ENCODE data around the gene CHST2. TPM values are rescaled to one million over a fixed set of nuclear protein-coding genes. Genes with fewer than 3 reads are reported as not detected.

Gene CHST2
- total RNA-seq, 1 donor from 2014 or later = 16.6 TPM

DNA sequence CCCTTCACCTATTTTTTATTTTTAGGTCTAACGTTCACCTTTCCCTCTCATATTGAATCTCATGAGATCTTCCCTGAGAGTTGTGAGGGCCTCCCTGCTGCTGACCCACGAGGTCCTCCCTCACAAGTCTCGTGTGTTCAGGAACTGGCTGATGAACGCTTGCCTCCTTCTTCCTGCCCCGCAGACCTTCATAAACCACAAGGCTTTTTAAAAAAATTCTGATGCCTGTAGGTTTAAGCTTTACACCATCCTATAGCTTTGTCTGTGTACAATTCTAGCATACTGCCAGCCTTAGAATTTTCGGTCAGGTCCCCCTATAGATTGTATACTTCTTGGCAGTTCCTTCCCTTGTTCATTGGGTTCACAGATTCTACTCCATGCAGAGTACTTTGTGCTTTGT is 50.5 kb downstream of the CHST2 start:
- Histone ChIP-seq H3K27ac (no peak overlapping the region), H3K36me3 (no peaks in the 10 kb centered on the region), H3K4me1 (no peaks in the 10 kb centered on the region), H3K27me3 (no peaks in the 10 kb centered on the region), H3K9me3 (no peaks in the 10 kb centered on the region), H3K4me3 (no peak overlapping the region)
- intact Hi-C loops (cut with DNase I) = no loop called here
- DNase-seq (ENCODE audit: low spot score in 2 of 2) = no peak
- TF ChIP-seq, protein P1, sequence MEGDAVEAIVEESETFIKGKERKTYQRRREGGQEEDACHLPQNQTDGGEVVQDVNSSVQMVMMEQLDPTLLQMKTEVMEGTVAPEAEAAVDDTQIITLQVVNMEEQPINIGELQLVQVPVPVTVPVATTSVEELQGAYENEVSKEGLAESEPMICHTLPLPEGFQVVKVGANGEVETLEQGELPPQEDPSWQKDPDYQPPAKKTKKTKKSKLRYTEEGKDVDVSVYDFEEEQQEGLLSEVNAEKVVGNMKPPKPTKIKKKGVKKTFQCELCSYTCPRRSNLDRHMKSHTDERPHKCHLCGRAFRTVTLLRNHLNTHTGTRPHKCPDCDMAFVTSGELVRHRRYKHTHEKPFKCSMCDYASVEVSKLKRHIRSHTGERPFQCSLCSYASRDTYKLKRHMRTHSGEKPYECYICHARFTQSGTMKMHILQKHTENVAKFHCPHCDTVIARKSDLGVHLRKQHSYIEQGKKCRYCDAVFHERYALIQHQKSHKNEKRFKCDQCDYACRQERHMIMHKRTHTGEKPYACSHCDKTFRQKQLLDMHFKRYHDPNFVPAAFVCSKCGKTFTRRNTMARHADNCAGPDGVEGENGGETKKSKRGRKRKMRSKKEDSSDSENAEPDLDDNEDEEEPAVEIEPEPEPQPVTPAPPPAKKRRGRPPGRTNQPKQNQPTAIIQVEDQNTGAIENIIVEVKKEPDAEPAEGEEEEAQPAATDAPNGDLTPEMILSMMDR (IDR thresholded peaks at IDR 0.05) = no peak

DNA sequence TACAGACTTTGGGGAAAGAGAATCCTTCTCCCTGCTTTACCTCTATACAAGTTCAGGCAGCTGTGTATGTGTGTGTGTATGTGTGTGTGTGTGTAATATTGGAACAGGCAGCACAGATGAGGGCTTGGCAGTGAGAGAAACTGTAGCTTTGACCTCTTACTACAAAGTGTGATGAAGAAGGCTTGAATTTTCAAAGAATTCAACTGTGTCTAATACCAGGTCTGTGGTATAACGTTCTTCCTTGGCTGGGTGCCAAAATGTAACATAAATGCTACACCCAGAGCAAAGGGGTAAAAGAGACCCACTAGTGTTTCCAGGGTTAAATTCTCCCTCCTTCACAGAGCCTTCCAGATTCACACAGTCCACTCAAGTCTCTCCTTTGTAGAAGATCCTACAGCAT is 51.1 kb downstream of the CHST2 start:
- H3K4me3 ChIP-seq = no peak overlapping the region
- DNase-seq (ENCODE audit: low spot score in 2 of 2) = no peak
- no peaks in the 10 kb centered on the region for H3K27me3 ChIP-seq
- no peaks in the 10 kb centered on the region for H3K4me1 ChIP-seq
- H3K9me3 ChIP-seq = no peaks in the 10 kb centered on the region
- no peaks in the 10 kb centered on the region for H3K36me3 ChIP-seq
- TF ChIP-seq, protein P1 (IDR thresholded peaks at IDR 0.05) = no peak
- intact Hi-C loops (cut with DNase I) = no loop called here
- no peak overlapping the region for H3K27ac ChIP-seq

DNA sequence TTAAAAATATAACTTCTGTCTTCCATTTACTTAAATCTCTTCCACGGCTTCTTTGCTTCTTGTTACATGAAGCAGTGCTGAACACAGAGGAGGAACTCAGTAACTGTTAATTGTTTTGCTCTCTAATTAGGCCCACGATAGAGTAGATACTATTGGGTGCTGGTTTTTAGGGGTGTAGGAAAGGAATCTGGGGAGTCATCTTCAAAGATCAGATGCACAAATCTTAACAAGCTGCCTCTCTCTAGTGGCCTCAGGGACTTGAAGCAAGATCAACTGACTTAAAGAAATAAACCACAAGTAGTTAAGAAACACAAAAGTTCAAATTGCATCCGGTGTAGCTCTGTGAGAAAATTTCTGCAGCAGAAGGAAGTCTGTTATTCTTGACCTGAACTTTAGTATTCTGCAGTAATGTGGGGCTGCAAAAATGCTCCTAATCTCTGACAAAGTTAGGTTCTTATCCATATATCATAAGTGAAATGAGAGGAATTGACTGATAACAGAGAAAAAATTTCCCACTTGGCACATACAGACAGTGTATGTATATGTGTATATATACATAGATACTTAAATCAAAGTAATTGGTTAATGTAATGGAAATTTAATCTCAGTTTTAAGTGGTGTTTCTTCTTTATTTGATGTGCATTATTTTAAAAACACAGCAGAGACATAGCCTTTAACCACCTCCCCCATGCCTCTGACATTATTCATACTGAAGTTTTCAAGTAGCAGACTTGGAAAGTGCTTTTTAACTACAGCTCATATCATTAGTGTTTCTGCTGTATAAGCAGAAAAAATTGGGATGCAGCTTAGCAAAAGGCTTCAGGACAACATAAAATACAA is 51.8 kb downstream of the CHST2 start:
- Histone ChIP-seq H3K27me3 (no peaks in the 10 kb centered on the region), H3K4me1 (no peaks in the 10 kb centered on the region), H3K36me3 (no peaks in the 10 kb centered on the region), H3K9me3 (no peaks in the 10 kb centered on the region), H3K4me3 (no peak overlapping the region), H3K27ac (no peak overlapping the region)
- TF ChIP-seq, protein P1 (IDR thresholded peaks at IDR 0.05) = no peak
- DNase-seq (ENCODE audit: low spot score in 2 of 2) = no peak
- intact Hi-C loops (cut with DNase I) = no loop called here

DNA sequence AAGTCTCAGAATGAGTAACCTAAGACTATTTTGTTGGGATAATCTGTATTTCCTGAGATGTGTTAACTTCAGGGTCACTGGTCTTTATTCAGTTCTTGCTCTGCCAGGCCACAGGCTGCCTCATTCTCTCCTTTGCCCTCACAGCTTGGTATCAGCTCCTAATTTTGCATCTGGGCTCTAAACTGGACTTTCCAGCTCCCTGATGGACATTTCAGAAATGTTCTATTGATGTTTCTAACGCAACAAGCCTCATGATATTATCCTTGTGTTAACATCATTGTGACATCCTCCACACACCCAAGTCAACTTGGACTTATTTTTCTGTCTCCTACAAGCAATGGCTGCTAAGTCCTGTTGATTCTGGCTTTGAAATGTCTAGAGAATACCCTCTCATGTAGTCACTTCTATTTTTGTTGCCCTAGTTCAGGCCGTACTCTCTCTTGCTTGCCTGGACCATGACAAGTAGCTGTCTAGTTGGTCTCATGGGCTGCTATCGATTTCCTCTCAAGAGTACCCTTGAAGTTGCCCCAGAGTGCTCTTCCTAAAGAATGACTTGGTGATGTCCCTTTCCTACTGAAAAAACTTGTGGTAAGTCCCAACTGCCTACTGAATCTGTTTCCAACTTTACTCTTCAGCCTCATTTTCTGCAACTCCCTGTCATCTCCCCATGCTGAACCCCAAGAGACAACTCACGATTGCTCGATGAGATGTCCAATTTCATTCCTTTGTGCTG is 52.7 kb downstream of the CHST2 start:
- H3K4me3 ChIP-seq = no peak overlapping the region
- DNase-seq (ENCODE audit: low spot score in 2 of 2) = no peak
- no peak overlapping the region for H3K27ac ChIP-seq
- H3K27me3 ChIP-seq = no peaks in the 10 kb centered on the region
- no peaks in the 10 kb centered on the region for H3K4me1 ChIP-seq
- H3K36me3 ChIP-seq = no peaks in the 10 kb centered on the region
- no peaks in the 10 kb centered on the region for H3K9me3 ChIP-seq
- TF ChIP-seq, protein P1 (IDR thresholded peaks at IDR 0.05) = no peak
- intact Hi-C loops (cut with DNase I) = no loop called here

DNA sequence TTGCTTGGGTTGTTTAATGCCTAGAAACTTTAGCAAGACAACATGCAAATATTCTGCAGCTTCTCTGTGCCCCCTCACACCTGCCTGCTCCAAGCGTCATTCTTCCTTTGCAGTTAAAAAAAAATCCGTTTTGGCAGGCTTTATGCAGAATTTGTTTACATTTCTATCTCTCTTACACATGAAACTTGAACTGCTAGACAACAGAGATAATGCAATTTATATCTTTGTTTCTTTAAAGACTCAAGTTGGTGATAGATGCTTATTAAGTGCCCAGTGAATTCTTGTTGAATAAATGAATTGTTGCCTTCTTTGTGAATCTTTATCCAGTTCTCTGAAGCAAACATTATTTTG is 53.2 kb downstream of the CHST2 start:
- DNase-seq (ENCODE audit: low spot score in 2 of 2) = no peak
- Histone ChIP-seq H3K9me3 (no peaks in the 10 kb centered on the region), H3K4me3 (no peak overlapping the region), H3K36me3 (no peaks in the 10 kb centered on the region), H3K27me3 (no peaks in the 10 kb centered on the region), H3K4me1 (no peaks in the 10 kb centered on the region), H3K27ac (no peak overlapping the region)
- TF ChIP-seq, protein P1 (IDR thresholded peaks at IDR 0.05) = no peak
- intact Hi-C loops (cut with DNase I) = no loop called here

Data from ascending aorta (tissue), 2 donors.